ENCODE results near the gene PPIL6.
"Not testable (repeated sequence)": the region's sequence is repeated elsewhere in the genome, so short reads cannot be mapped to it uniquely, and the experiment has no call there.

PPIL6 gene

GRCh38 chr6:109466212-109466923 is 25.9 kb upstream of the PPIL6 start:
- no peak for DNase-seq (ENCODE audit: low read depth)

GRCh38 chr6:109465772-109466171 is 25.3 kb upstream of the PPIL6 start:
- DNase-seq (ENCODE audit: low read depth): no peak

GRCh38 chr6:109461733-109462526 is 21.5 kb upstream of the PPIL6 start:
- no peak for DNase-seq (ENCODE audit: low read depth)

- not testable (repeated sequence) for DNase-seq (ENCODE audit: low read depth)
These were observed 20.8 kb upstream of the PPIL6 start for GRCh38 chr6:109461205-109461604.

- DNase-seq (ENCODE audit: low read depth): no peak
These were observed 19.9 kb upstream of the PPIL6 start for GRCh38 chr6:109460161-109460829.

- no peak for DNase-seq (ENCODE audit: low read depth)
These were observed 18.5 kb upstream of the PPIL6 start for GRCh38 chr6:109458774-109459531.

- DNase-seq (ENCODE audit: low read depth): no peak
These were observed 17.2 kb upstream of the PPIL6 start for GRCh38 chr6:109457562-109457996.

GRCh38 chr6:109456710-109457561 is 16.5 kb upstream of the PPIL6 start:
- DNase-seq (ENCODE audit: low read depth): no peak

GRCh38 chr6:109456111-109456583 is 15.7 kb upstream of the PPIL6 start:
- no peak for DNase-seq (ENCODE audit: low read depth)

- peak; percentile 37 for DNase-seq (ENCODE audit: low read depth)
These were observed 15.1 kb upstream of the PPIL6 start, which contains the start of gene MICAL1 for GRCh38 chr6:109455437-109456110. TSS of gene MICAL1 (minus strand) at chr6:109455772. CDS start at chr6:109454196, 1,576 bp downstream.

- no peak for DNase-seq (ENCODE audit: low read depth)
These were observed 14.3 kb upstream of the PPIL6 start for GRCh38 chr6:109454496-109455436.

- DNase-seq (ENCODE audit: low read depth): no peak
These were observed 13.4 kb upstream of the PPIL6 start for GRCh38 chr6:109453594-109454495.

- no peak for DNase-seq (ENCODE audit: low read depth)
These were observed 12.7 kb upstream of the PPIL6 start for GRCh38 chr6:109453156-109453555.

- DNase-seq (ENCODE audit: low read depth): no peak
These were observed 11.8 kb upstream of the PPIL6 start for GRCh38 chr6:109452181-109452580.

- no peak for DNase-seq (ENCODE audit: low read depth)
These were observed 10.9 kb upstream of the PPIL6 start for GRCh38 chr6:109451376-109451775.

- no peak for DNase-seq (ENCODE audit: low read depth)
These were observed 10.4 kb upstream of the PPIL6 start for GRCh38 chr6:109450801-109451200.

GRCh38 chr6:109449795-109450673 is 9.6 kb upstream of the PPIL6 start:
- DNase-seq (ENCODE audit: low read depth): no peak

All from stimulated activated CD8-positive, alpha-beta memory T cell treated with anti-CD3 and anti-CD28 coated beads, Interleukin-7, amount 100 ng/mL, for 24 hours (primary cell).